Pons (tissue), 1 donor: Measurements from ENCODE around the gene TBATA.

Experiments used
- DNase-seq: peaks from one replicate; pipeline ENCODE4 v3.0.0-alpha.2; 2016; ENCODE audit warnings: low spot score

The TBATA gene

DNA sequence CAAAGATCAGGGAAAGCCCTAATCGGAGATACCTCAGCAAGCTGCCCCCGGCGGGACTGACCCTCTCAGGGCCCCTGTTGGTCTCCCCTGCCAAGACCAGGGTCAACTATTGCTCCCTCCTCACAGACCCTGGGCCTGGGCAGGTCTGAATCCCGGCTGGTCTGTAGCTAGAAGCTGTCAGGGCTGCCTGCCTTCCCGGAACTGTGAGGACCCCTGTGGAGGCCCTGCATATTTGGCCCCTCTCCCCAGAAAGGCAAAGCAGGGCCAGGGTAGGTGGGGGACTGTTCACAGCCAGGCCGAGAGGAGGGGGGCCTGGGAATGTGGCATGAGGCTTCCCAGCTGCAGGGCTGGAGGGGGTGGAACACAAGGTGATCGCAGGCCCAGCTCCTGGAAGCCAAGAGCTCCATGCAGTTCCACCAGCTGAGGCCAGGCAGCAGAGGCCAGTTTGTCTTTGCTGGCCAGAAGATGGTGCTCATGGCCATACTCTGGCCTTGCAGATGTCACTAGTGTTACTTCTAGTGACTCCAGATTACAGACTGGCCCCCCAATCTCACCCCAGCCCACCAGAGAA is 24.1 kb downstream of the TBATA start:
- DNase-seq, result no peak

DNA sequence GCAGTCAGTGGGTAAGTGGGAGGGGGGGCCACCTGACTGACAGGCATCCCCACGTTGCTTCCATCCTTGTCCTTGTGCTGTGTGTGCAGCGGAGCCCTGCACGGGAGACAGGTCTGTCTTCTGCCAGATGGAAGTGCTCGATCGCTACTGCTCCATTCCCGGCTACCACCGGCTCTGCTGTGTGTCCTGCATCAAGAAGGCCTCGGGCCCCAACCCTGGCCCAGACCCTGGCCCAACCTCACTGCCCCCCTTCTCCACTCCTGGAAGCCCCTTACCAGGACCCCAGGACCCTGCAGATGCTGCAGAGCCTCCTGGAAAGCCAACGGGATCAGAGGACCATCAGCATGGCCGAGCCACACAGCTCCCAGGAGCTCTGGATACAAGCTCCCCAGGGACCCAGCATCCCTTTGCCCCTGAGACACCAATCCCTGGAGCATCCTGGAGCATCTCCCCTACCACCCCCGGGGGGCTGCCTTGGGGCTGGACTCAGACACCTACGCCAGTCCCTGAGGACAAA is 24.8 kb downstream of the TBATA start:
- DNase-seq, result no peak

DNA sequence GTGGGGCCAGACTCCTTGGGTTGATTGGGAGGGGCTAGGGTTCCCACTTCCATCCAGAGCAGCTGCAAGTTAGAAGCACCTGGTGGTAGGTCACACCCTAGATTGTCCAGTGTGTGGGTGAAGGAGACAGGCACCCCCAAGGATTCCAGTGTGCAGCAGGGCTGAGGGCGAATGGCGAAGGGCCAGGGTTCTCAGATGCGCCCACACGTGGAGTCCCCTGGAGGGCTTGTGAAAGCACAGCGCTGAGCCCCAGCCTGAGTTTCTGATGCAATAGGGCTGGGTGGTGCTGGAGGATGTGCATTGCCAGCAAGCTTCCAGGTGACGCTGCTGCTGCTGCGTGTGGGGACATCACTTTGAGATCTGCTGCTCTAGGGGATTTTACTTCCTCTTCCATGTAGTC is 25.4 kb downstream of the TBATA start:
- DNase-seq, result no peak

DNA sequence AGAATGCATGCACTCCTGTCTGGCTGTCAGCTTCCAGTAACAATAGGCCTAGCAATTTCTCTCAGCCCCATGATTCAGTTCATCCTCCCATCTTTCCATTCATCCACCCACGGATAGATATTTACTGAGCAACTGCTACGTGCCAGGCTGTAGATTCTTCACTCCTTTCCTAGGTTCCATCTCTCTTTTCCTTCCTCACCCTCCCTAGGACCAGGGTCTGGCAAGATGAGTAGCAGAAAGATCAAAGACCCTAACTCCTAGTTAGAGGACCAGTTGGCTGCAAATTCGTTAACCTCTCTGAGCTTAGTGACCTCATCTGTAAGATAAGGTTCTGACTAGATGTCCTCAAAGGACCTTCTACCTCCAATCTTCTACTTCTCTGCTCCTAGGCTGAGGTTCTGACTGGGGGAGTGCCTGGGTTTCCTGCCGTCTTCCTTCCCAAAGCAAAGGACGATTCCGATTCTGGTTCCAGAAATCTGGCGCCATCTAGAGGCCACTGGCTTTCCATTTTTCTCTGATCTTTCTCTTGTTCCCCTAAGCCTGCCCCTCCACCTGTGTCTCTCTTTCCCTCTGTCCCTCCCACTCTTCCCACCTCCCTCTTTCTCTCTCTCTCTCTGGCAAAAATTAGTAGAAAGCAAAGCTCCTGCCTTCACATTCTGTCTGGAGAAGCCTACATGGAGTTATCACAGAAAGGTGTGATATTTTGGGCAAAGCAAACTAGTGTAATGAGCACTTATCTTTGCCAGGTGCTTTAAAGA is 26.2 kb downstream of the TBATA start:
- DNase-seq, result peak; percentile 83

DNA sequence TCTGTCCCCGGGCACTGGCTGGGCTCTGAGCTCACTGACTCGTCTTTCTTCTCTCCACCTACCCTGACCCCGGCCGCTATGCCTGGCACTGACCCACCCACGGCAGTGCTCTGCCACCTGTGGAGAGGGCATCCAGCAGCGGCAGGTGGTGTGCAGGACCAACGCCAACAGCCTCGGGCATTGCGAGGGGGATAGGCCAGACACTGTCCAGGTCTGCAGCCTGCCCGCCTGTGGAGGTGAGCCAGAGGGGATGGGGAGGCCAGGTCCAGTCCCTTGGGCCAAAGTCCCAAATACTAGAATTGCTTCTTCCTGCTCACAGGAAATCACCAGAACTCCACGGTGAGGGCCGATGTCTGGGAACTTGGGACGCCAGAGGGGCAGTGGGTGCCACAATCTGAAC is 27.3 kb downstream of the TBATA start:
- no peak for DNase-seq

DNA sequence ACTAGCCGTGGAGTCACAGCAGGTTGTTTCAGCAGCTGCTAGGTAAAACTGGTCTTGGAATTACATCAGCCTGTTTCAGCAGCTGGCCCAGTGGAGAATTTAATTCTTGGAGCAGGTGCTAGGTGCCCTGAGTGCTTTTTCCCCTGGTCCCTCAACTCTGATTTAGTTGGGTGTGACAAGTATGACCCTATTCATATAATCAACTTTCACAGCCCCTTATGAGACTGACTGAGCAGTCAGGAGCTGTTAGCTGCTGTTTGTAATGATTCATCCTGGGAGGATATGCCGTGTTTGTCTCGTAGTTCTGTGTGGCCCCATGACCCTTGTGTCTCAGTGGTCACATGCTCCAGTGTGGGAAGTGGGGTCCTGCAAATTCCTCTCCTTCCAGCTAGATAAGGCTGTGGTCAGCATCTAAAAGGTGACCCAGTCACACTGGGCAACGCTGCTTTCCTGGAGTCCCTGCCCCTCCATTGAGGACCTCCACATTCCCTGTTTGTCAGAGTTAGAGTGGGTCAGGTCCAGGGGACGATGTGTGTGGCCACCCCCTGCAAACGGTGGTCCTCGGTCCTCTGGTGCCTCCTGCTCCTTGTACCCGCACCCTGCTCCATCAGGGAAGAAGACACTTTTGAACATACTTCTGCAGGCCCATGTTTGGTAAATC is 28.3 kb downstream of the TBATA start:
- DNase-seq, result no peak

DNA sequence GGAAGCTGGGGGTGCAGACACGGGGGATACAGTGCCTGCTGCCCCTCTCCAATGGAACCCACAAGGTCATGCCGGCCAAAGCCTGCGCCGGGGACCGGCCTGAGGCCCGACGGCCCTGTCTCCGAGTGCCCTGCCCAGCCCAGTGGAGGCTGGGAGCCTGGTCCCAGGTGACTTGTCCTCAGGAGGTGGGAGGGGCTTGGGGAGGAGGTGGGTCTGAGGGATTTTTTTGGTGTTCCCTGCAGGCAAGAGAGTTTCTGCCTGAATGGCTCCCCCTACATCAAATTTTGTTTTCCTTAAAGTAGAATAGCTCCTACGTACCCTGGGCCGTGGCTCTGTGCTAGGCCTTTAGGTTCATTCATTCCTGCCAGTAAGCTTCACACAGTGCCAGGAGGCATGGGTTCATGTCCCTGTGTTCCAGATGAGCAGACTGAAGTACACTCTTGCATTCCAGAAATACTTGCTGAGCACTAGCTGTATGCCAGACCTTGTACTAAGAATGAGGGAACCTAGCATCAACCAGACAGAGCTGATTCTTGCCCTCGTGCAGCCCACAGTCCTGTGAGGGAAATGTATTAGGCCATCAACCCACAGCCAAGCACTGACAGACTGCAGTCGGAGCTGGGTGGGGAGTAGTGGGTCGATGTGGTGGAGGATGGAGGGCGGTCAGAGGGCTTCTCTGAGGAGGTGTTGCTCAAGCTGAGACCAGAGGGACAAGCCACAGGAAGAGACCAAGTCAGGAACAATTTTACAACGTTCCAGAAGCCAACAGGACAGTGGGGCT is 31.1 kb downstream of the TBATA start:
- DNase-seq, result no peak

DNA sequence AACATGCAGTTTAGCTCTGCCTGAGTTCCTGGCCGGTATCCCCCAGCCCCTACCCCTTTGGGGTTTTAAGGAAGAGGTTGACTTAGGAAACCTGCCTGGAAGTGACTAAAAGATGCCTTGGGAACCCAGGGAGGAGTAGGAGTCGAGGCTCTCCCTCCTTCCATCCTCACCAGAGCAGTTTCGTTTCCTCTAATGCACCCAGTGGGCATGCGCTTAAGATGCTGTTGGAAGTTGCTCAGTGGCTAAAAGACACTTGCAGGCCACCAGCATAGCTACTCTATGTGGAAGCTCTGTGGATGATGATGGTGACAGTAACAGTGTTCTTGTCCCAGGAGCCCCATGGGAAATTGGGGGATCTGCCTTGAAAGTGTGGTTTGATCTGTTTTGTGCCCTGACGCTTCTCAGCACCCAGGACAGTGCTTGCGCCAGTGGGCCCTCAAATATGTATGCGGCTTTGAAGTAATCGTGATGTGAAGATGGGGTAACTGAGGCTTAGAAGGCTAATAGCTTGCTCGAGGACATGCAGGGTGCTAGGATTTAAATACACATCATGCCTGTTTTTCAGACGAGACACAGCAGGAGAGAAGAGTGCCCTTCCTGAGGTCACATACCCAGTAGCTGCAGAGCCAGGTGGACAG is 32.0 kb downstream of the TBATA start:
- peak; percentile 55 for DNase-seq

DNA sequence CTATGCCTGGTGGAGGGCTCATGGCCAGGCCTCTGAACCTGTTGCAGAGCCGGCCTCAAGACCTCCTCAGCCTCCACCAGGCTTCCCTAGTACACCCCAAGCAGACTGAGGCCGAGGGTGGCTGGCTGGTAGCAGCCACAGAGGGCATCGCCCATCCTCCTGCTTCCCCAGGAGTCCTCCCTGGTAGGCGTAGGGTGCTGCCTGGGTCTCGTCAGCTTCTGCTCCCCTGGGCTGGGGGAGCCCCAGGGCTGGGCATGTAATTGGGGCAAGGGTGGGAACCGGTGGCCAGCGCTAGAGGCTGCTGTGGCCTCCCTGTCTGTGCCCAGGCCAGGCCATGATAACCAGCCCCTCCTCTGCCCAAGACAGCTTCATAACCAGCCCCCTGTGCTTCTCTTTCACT is 32.6 kb downstream of the TBATA start:
- no peak for DNase-seq

DNA sequence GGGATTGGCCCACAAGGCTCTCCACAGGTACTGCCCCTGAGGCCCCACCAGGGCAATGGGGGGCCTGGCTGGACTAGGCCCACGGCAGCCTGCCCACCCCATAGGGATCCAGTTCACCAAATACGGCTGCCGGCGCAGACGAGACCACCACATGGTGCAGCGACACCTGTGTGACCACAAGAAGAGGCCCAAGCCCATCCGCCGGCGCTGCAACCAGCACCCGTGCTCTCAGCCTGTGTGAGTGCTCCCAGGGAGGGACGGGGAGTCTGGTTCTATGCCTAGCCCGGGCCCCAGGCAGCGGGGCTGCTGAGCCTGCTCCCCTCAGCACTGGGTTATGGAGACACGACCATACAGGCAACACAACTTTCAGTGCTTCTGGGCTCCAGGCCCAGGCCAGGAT is 33.2 kb downstream of the TBATA start:
- DNase-seq, result no peak

DNA sequence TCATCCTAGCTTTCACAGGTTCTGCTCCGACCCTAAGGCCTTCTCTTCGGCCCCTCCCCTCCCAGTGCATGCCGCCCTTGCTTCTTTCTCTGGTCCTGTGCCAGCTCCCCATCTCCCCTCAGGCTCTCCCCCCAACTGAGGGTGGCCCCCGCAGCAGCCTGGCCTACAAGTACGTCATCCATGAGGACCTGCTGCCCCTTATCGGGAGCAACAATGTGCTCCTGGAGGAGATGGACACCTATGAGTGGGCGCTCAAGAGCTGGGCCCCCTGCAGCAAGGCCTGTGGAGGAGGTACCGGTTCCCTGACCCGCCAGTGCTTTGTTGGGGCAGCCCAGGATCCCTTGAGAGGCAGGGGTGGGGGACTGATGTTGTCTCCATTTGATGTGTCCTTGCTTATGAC is 33.8 kb downstream of the TBATA start:
- no peak for DNase-seq

DNA sequence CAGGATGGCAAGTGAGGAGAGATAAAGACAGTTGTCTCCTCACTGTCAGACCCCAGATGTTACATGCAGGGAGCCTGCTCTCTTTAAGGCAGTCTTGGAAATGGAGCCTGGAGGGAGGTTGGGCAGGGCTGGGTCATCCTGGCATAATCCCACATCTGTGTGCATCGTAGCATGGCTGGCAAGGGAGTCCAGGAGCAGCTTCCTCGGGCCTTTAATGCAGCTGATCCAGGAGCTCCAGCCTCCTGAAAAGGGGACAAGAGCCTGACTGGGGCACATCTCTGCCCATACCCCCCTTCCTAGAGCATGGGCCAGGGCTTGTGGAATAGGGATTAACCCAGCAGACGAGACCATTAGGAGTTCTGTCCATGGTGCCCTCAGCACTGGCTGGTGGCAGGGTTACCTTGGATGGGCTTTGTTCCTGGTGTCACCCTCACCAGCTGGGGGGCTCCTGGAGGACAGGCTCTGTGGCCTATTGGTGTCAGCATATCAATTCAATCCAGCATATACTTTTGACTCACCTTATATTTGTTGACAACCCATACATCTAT is 34.9 kb downstream of the TBATA start:
- DNase-seq, result no peak

DNA sequence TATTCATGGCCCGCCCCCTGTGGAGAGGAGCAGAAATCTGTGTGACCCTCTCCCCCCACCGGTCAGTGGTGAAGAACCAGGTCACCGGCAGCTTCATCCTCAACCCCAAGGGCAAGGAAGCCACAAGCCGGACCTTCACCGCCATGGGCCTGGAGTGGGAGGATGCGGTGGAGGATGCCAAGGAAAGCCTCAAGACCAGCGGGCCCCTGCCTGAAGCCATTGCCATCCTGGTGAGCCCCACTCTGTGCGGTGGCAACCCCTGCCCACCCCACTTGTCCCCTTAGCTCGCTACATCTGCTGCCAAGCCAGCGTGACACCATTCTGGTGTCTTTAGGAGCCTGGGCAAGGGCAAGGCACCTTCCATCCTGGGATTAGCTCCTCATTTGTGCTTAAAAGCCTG is 35.4 kb downstream of the TBATA start:
- DNase-seq, result no peak

DNA sequence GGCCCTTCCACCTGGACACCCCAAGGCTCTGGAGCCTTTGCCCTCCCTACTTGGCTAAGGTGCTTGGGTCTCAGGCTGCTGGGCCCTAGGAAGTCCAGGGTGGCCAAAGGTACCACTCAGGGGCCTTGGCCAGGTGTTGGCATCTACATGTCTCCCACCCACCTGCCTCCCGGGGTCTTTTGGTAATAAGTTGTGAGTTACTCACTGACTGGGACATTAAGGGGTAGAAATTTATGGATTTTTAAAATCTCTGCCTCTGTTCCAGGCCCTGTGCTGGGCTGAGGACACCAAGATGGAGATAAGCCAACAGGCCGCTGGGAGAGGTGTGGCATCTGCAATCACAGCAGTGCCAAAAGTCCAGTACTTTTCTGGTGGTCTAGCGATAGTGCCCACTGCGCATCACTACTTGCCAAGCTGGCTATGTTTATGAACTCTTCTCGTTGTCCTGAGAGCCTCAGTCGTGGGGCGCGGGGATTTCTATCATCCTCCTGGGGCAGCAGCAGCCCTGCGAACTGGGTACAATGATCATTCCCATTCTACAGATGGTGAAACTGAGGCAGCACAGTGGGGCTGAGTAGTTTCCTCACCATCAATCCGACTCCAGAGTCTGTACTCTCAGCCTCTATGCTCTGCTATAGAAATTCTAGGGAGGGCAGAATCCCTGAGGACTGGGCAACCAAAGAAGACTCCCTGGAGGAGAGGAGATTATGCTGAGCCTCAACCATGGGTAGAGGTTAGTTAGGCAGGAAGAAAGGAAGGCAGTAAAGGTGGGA is 36.2 kb downstream of the TBATA start:
- DNase-seq, result no peak

DNA sequence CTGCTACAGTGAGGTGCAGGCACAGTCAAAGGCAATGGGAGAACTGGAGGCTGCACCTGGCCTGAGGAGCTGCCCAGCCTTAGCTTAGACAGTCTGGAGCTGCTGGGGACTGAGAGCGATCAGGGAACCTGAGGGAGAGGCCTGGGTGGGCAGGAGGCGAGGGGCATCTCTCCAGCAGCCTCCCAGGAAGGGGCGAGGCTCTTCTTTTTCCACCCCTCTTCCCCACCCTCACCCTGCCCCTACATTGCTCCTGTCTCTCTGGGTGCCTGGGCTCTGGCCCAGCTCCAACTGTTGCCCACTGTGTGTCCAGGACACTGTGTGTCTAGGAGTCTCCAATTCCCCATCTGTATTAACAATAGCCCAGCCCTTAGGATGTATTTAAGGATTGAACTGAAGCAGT is 36.9 kb downstream of the TBATA start:
- no peak for DNase-seq

DNA sequence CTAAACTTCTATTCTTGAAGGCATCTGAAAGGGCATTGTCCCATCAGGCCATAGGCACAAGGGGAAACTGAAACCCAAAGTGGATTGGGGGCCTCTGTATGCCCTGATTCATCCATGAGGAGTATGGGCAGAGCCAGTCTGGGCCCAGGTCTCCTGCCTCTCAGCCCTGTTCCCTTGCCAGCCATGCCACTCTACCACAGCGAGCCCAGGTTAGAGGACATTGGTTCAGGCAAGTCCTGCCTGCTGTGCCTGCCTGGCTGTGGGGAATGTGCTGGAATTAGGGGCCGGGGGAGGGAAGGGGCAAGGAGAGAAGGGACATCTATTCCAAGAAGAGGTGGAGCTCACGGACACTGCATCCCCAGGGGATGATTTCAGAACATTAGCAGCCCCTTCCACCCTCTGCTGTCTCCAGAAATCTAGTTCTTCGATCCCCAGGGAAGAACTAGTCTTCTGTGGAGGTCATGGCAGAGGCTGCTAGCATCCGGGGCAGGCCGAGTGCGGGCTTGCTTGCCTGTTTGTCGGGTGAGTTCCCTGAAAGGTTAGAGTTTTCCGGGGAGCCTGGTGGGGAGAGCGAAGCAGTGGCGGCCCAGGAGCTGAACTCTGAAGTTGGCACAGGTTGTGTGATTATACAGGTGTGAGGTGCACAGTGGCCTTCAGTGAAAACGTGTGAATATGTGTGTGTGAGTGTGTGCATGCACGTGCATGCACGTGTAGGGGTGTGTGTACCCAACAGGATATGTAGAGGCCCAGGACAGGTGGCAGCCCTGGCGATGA is 37.8 kb downstream of the TBATA start:
- no peak for DNase-seq

DNA sequence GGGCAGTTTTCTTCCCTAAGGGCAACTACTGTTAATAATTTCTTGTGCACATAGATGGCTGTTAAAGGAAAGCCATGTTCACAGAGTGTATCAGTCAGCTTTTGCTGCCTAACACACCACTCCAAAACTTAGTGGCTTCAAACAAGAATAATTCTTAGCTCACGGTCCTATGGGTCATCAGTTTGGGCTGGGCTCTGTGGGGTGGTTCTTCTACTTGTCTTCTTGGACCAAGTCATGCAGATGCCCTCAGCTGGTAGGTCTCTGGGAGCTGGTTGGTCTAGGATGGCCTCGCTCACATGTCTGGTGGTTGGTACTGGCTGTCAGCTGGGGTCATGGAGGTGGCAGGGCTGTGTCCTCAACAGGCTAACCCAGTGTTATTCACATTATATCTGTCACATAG is 39.6 kb downstream of the TBATA start:
- DNase-seq, result no peak

DNA sequence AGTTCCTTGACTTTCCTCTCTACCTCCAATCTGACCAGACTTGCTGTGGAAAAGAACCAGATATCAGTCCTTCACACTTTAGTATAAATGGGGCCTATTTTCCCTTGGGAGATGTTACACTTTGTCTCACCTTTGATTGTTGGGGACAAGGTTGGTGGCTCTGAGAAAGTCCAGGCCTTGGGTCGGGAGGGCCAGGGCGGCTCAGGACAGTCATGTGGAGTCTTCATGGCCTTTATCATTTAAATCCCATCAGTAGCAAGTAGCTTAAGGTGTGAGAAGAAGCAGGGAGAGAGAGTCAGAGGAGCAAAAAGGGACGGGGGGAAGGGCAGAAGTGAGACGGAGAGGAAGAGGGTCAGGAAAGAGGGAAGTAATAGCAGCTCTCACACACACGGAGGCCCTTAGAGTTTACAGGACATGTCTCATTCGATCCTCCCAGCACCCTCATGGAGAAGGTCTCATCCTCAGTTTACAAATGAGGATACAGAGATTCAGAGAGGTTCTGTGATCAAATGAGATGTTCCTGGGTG is 40.5 kb downstream of the TBATA start:
- no peak for DNase-seq

DNA sequence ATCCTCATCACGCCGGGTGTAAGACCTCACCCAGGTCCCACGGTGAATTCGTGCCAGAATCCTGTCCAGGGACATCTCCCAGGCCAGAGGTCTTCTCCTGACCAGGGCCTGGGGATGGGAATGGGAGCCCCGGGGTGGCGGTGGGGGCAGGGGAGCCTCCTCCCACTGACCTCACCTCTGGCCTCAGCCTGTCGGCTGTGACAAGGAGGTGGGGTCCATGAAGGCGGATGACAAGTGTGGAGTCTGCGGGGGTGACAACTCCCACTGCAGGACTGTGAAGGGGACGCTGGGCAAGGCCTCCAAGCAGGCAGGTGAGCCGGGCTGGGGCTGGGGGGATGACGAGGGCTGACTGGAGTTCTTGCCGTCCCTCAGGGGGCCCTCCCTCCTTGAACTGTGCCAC is 41.3 kb downstream of the TBATA start:
- DNase-seq, result no peak

DNA sequence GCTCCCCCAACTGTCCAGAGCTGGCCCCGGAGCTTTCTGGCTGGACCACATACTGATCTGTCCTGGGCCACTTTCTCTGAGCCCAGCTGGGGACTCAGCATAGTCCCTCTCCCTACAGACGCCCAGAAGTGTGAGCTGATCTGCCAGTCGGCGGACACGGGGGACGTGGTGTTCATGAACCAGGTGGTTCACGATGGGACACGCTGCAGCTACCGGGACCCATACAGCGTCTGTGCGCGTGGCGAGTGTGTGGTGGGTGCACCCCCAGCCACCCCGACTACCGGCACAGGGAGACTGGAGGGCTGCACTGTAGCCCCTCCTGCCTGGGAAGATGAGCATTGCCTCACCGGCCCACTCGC is 41.8 kb downstream of the TBATA start:
- no peak for DNase-seq
